IMR-90 (cell line): ENCODE data around the gene PLTP.

Experiments used
- CTCF ChIP-seq: conservative IDR thresholded peaks from 2 replicates; pipeline ENCODE4 v1.5.1; 2012; ENCODE audit warnings: mild to moderate bottlenecking, low read depth, low read length, improper control_type of control experiment
- FOS ChIP-seq: fragments of 150-350 bp; IDR thresholded peaks from 2 replicates; pipeline ENCODE4 v1.6.1; 2016; ENCODE audit warnings: low read depth, low read length
- MAZ ChIP-seq: IDR thresholded peaks from 2 replicates; pipeline ENCODE4 v1.6.1; 2012; ENCODE audit warnings: low read depth, mild to moderate bottlenecking, low read length, improper control_type of control experiment, moderate library complexity, borderline replicate concordance
- POLR2A ChIP-seq: IDR thresholded peaks from 2 replicates; pipeline ENCODE4 v1.6.1; 2012; ENCODE audit warnings: mild to moderate bottlenecking, low read depth, low read length
- RAD21 ChIP-seq: IDR thresholded peaks from 2 replicates; pipeline ENCODE4 v1.6.1; 2012; ENCODE audit warnings: low read length, improper control_type of control experiment
- RFX5 ChIP-seq: IDR thresholded peaks from 2 replicates; pipeline ENCODE4 v1.8.0; 2012; ENCODE audit warnings: low read depth, mild to moderate bottlenecking, low read length, moderate library complexity
- TF ChIP-seq, protein P1 (sequence below): fragments of 150-350 bp; IDR thresholded peaks from 2 replicates; pipeline ENCODE4 v1.6.1; 2016; ENCODE audit warnings: low read depth, mild to moderate bottlenecking, low read length, moderate library complexity, borderline replicate concordance

DNA sequence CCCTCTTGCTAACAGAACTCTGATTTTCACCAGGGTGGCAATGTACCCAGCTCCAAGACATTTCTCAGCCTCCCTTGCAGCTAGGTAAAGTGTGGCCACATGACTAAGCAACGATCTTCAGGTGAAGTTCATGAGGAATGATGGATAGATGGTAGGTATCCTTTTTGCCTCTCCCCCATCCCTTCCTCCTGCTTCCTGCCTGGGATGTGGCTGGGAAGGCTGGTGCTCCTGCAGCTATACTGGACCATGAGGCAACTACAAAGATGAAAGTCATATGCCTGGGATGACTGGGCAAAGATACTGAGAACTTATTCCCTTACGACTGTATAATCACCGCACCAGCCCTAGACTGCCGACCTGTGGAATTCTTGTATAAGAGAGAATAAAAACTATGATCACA, 46.6 kb upstream of the PLTP start:
- TF ChIP-seq RAD21 (no peak), POLR2A (no peak), CTCF (no peak), RFX5 (no peak), MAZ (no peak), FOS (no peak)
- TF ChIP-seq, protein P1, sequence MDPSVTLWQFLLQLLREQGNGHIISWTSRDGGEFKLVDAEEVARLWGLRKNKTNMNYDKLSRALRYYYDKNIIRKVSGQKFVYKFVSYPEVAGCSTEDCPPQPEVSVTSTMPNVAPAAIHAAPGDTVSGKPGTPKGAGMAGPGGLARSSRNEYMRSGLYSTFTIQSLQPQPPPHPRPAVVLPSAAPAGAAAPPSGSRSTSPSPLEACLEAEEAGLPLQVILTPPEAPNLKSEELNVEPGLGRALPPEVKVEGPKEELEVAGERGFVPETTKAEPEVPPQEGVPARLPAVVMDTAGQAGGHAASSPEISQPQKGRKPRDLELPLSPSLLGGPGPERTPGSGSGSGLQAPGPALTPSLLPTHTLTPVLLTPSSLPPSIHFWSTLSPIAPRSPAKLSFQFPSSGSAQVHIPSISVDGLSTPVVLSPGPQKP = no peak
